Stimulated activated CD8-positive, alpha-beta memory T cell treated with anti-CD3 and anti-CD28 coated beads, Interleukin-7, amount 100 ng/mL, for 24 hours (primary cell): Measurements from ENCODE around the gene DPYD.

ENCODE experiments used
- DNase-seq: peaks from one replicate; pipeline ENCODE4 v3.0.0-alpha.2; 2020; ENCODE audit warnings: low read depth

The DPYD gene

DNA sequence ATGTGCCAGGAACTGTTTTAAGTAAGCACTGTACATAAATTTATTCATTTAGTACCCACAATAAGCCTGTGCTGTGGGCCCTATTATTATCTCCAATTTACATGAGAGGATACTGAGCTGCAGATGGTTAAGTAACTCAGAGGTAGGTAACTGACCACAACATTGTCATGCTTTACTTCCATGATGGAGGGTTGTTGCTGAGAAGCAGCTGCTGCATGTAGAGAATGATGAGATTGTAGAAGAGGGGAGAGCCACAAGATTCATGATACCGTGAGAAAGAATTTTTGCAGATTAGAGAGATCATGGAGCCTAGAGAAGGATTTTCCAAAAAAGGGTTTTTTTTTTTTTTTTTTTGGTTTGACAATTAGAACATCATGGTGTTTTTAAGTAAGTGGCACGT, 886.2 kb downstream of the DPYD start:
- no peak for DNase-seq

DNA sequence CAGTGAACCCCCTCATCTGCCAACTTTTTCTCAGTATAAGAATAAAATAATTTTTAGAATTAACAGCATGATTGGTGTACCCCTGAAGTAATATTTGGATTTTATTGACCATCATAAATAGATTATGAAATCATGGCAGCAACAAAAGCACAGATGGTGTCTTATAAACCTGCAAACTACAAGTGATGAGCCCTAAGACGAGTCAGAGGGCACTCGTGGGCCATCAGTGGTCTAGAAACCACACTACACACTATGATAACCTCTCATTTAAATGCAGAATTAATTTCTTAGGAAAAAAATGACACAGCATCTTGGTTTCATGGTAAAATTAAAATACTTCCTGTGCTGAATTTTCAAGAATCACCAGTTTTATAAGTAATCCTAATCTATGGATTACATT, 886.9 kb downstream of the DPYD start:
- DNase-seq: no peak
